Measurements from ENCODE around the gene TGFBRAP1.
"Not testable (repeated sequence)": the region's sequence is repeated elsewhere in the genome, so short reads cannot be mapped to it uniquely, and the experiment has no call there.

Gene TGFBRAP1

DNA sequence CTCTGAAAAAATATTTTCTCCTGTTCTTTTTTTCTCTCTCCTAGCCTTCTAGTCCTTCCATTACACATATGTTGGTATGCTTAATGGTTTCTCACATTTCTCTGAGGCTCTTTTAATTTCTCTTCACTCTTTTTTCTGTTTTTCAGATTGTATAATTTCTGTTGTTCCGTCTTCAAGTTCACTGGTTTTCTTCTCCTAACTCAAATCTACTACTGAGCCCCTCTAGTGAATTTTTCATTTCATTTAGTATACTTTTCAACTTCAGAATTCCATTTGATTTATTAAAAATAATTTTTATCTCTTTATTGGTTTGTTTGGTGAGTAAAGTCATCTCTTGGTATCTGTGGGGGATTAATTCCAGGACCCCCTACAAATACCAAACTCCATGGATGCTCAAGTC, 27.6 kb upstream of the TGFBRAP1 start:
- DNase-seq (ENCODE audit: low read depth, low spot score), result no peak

GRCh38 chr2:105344704-105345345, 15.3 kb upstream of the TGFBRAP1 start:
- DNase-seq (ENCODE audit: low read depth, low spot score), result no peak

DNA sequence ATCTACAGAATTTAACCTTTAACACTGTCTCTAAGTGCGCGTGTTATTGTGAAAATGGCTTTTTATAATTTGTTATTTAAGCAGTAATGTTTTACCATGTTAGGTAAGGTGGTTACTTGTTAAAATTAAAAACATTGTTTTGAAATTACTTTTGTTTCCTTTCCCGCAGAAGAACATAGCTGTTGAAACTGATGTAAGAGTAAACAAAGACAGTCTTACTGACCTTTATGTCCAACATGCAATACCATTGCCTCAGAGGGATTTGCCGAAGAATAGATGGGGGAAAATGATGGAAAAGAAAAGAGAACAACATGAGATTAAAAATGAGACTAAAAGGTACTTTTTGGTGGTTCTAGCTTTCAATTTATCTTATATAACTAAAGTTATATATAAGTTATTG, 9.9 kb upstream of the TGFBRAP1 start:
- DNase-seq (ENCODE audit: low read depth, low spot score), result no peak

GRCh38 chr2:105338020-105338385, 8.5 kb upstream of the TGFBRAP1 start:
- DNase-seq (ENCODE audit: low read depth, low spot score), result no peak

DNA sequence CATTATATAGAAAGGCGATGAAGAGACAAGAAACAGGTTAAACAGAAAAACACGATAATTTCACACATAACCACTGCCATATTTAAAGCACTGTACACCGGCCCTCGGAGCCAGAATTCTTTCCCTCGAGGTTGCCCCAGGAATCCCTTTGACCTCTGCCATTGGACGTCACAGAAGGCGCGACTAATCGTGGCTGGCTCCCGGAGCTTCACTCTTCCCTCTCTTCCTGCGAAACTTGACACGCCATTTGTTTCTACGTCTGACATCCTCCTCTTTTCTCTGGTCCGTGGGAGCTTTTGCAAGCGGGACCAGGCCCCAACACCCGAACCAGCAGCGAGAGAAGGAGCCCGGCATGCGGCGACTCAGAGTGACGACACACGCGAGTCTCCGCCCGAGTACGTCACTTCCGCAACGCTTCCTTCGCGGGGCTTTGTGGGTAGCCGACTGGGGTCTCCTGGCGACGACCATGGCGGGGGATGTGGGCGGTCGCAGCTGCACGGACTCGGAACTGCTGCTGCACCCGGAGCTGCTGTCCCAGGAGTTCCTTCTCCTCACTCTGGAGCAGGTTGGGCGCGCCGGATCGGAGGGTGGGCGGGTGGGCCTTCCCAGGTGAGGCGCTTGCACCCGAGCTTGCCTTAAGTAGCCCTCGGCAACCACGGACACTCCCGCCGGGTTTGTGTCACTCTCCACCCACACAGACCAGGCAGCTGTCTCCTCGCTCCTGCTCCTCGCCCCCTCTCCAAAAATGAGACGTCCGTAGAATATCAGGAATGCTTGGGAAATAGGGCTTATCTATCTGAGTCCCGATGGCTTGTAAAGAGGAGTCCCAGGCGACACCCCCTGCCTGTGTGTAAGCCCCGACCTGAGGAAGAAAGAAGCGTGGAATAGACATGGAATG, 7.8 kb upstream of the TGFBRAP1 start, which contains the start of gene C2orf49:
Gene C2orf49, plus strand, starts transcription at position 419 of the 898 bp plus-strand sequence. Its CDS starts 48 bp downstream, at position 467.
- DNase-seq (ENCODE audit: low read depth, low spot score), result peak; percentile 84

- DNase-seq (ENCODE audit: low read depth, low spot score), result no peak
These were observed 7.2 kb upstream of the TGFBRAP1 start for GRCh38 chr2:105336786-105337121.

DNA sequence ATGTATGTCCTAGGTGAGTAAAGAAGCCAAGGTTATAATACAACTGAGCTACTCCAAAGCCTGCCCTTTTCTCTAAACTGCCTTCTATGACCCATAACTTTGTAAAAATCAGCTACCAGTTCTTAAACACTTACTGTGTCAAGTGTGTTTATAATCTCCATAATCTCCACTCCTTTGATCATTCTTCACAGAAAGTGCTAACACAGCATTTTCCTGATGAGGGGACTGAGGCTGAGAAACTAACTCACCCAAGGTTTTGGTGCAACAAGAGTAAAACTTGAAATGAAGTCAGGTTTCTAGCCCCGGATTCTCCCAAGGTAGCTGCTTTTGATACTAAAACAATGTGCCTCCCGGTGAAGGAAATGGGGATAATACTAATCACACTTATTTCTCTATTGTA, 5.9 kb upstream of the TGFBRAP1 start:
- no peak for DNase-seq (ENCODE audit: low read depth, low spot score)

DNA sequence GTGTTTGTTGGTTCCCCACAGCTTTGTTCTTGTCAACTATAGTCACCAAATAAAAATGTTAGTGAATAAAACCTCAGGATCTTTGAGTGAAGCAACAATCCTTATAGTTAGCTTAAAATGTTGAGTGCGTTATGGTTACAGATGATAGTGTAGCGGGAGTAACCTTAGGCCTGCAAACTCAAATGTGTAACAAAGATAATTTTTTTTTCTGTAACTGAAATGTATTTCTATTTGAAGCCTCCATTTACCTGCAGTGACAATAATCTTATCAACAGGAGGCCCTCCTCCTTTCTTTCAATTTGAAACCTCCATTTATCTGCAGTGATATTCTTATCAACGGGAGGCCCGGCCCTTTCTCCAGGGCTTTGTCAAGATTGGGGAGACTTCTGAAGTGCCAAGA, 4.7 kb upstream of the TGFBRAP1 start:
- DNase-seq (ENCODE audit: low read depth, low spot score), result no peak

GRCh38 chr2:105330681-105331375, 1.3 kb upstream of the TGFBRAP1 start:
- no peak for DNase-seq (ENCODE audit: low read depth, low spot score)

GRCh38 chr2:105329197-105329554, 359 bp downstream of the TGFBRAP1 start:
- no peak for DNase-seq (ENCODE audit: low read depth, low spot score)

GRCh38 chr2:105328281-105329196, 996 bp downstream of the TGFBRAP1 start:
- no peak for DNase-seq (ENCODE audit: low read depth, low spot score)

- no peak for DNase-seq (ENCODE audit: low read depth, low spot score)
These were observed 1.8 kb downstream of the TGFBRAP1 start for GRCh38 chr2:105327690-105328089.

DNA sequence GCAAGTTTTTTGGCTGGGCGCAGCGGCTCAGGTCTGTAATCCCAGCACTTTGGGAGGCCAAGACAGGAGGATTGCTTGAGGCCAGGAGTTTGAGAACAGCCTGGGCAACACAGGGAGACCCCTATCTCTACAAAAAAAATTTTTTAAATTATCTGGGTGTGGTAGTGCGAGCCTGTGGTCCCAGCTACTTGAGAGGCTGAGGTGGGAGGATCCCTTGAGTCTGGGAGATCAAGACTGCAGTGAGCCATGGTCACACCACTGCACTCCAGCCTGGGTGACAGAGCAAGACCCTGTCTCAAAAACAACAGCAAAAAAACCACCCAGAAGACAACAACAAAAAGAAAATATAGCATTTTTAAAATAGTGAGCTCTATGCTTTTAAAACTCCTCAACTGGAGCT, 2.3 kb downstream of the TGFBRAP1 start:
- not testable (repeated sequence) for DNase-seq (ENCODE audit: low read depth, low spot score)

- no peak for DNase-seq (ENCODE audit: low read depth, low spot score)
These were observed 4.1 kb downstream of the TGFBRAP1 start for GRCh38 chr2:105325389-105325963.

- no peak for DNase-seq (ENCODE audit: low read depth, low spot score)
These were observed 4.8 kb downstream of the TGFBRAP1 start for GRCh38 chr2:105324732-105325131.

DNA sequence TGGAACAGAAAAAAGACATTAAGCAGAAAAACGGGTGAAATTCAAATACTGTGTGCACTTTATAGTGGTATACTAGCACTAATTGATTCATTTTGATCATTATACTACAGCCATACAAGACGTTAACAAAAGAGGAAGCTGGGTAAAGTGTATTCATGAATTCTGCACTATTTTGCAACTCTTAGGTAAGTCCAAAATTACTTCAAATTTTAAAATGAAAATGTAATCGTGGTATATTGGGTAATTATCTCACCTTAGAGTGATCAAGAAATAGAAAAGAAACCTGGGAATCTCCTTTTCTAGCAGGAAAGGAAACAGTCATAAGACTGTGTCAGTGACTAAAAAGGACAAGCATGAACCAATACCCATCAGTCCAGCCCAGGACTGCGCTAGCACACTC, 5.4 kb downstream of the TGFBRAP1 start:
- no peak for DNase-seq (ENCODE audit: low read depth, low spot score)

GRCh38 chr2:105323111-105323510, 6.4 kb downstream of the TGFBRAP1 start:
- no peak for DNase-seq (ENCODE audit: low read depth, low spot score)

- no peak for DNase-seq (ENCODE audit: low read depth, low spot score)
These were observed 7.5 kb downstream of the TGFBRAP1 start for GRCh38 chr2:105321875-105322646.

- no peak for DNase-seq (ENCODE audit: low read depth, low spot score)
These were observed 8.8 kb downstream of the TGFBRAP1 start for GRCh38 chr2:105320651-105321215.

- no peak for DNase-seq (ENCODE audit: low read depth, low spot score)
These were observed 11.6 kb downstream of the TGFBRAP1 start for GRCh38 chr2:105317937-105318336.

Data from activated CD4-positive, CD25-positive, alpha-beta regulatory T cell treated with anti-CD3 and anti-CD28 coated beads, Interleukin-2, amount 50 U/mL, for 16 hours (primary cell).